ENCODE data around the gene TNFRSF8. TPM values are rescaled to one million over a fixed set of nuclear protein-coding genes. Genes with fewer than 3 reads are reported as not detected.

The TNFRSF8 gene
- total RNA-seq, 4 donors from 2014 or later, result 1.1 to 2.6 (median 1.4) TPM

- Histone ChIP-seq H3K4me3 (no peak overlapping the region), H3K9me3 (no peaks in the 10 kb centered on the region), H3K4me1 (peaks cover 0 to 4% of the 10 kb centered on the region in 2 donors), H3K36me3 (no peaks in the 10 kb centered on the region), H3K27me3 (no peaks in the 10 kb centered on the region), H3K27ac (no peak overlapping the region)
- ATAC-seq, result no peak
- no peak for TF ChIP-seq POLR2A (IDR thresholded peaks at IDR 0.05)
- TF ChIP-seq CTCF (IDR thresholded peaks at IDR 0.05 in 4 of 5, conservative IDR thresholded peaks at IDR 0.05 in 1 of 5), result no peak
- intact Hi-C loops (cut with DNase I; ENCODE audit: low total_unique reads) (no loop called here), in situ Hi-C loops (cut with MboI; ENCODE audit: low sequenced_read_pairs in 4 of 4) (loop anchor here in 3 of 4 donors (5.0 to 25.0 kb wide), 3 partner anchors 86 to 516 kb away; partner anchors contain the start of gene AADACL4 (in 1 of the 3))
- DNase-seq, result no peak
Measured at GRCh38 chr1:12121212-12122003, 58.3 kb downstream of the TNFRSF8 start.

GRCh38 chr1:12123172-12123571 lies 60.1 kb downstream of the TNFRSF8 start:
- Histone ChIP-seq H3K9me3 (no peaks in the 10 kb centered on the region), H3K4me1 (peaks cover 0 to 4% of the 10 kb centered on the region in 2 donors), H3K27me3 (no peaks in the 10 kb centered on the region), H3K36me3 (no peaks in the 10 kb centered on the region), H3K27ac (no peak overlapping the region), H3K4me3 (no peak overlapping the region)
- no peak for DNase-seq
- intact Hi-C loops (cut with DNase I; ENCODE audit: low total_unique reads), result no loop called here
- TF ChIP-seq CTCF (IDR thresholded peaks at IDR 0.05 in 4 of 5, conservative IDR thresholded peaks at IDR 0.05 in 1 of 5) (no peak), POLR2A (IDR thresholded peaks at IDR 0.05) (no peak)
- no peak for ATAC-seq
- in situ Hi-C loops (cut with MboI; ENCODE audit: low sequenced_read_pairs in 4 of 4), result loop anchor here in 3 of 4 donors (5.0 to 25.0 kb wide), 3 partner anchors 84 to 514 kb away; partner anchors contain the start of gene AADACL4 (in 1 of the 3)

GRCh38 chr1:12124693-12125421 lies 61.8 kb downstream of the TNFRSF8 start:
- peaks cover 0 to 4% of the 10 kb centered on the region in 2 donors for H3K4me1 ChIP-seq
- DNase-seq (peak; percentile 52 to 74), ATAC-seq (peak; percentile 64 to 77)
- H3K9me3 ChIP-seq, result no peaks in the 10 kb centered on the region
- intact Hi-C loops (cut with DNase I; ENCODE audit: low total_unique reads), result loop anchor here (1.0 to 5.0 kb wide), 3 partner anchors 42 to 84 kb away; partner anchors contain the start of gene TNFRSF1B
- in situ Hi-C loops (cut with MboI; ENCODE audit: low sequenced_read_pairs in 4 of 4), result loop anchor here (5.0 to 25.0 kb wide), 3 partner anchors 82 to 512 kb away; partner anchors contain the start of gene AADACL4 (in 1 of the 4)
- H3K27me3 ChIP-seq, result no peaks in the 10 kb centered on the region
- no peaks in the 10 kb centered on the region for H3K36me3 ChIP-seq
- H3K4me3 ChIP-seq, result peak overlapping the region in 1 of 4 donors; percentile 38
- TF ChIP-seq CTCF (IDR thresholded peaks at IDR 0.05 in 4 of 5, conservative IDR thresholded peaks at IDR 0.05 in 1 of 5), result peak; percentile 92 to 98 (median 94)
- TF ChIP-seq POLR2A (IDR thresholded peaks at IDR 0.05), result no peak
- peak overlapping the region in 3 of 4 donors; percentile 40 to 57 (median 53) for H3K27ac ChIP-seq

GRCh38 chr1:12125422-12126355 lies 62.6 kb downstream of the TNFRSF8 start:
- DNase-seq, result no peak
- Histone ChIP-seq H3K27ac (peak overlapping the region in 3 of 4 donors; percentile 40 to 57 (median 53)), H3K4me3 (peak overlapping the region in 2 of 4 donors; percentile 28 to 38), H3K27me3 (no peaks in the 10 kb centered on the region), H3K4me1 (peaks cover 0 to 8% of the 10 kb centered on the region in 2 donors), H3K36me3 (no peaks in the 10 kb centered on the region), H3K9me3 (no peaks in the 10 kb centered on the region)
- in situ Hi-C loops (cut with MboI; ENCODE audit: low sequenced_read_pairs in 4 of 4), result loop anchor here in 2 of 4 donors (5.0 kb wide), 2 partner anchors 82 to 87 kb away; no protein-coding TSS in a partner anchor
- TF ChIP-seq POLR2A (IDR thresholded peaks at IDR 0.05), result no peak
- no peak for TF ChIP-seq CTCF (IDR thresholded peaks at IDR 0.05 in 4 of 5, conservative IDR thresholded peaks at IDR 0.05 in 1 of 5)
- ATAC-seq, result peak; percentile 27 to 34
- intact Hi-C loops (cut with DNase I; ENCODE audit: low total_unique reads), result loop anchor here (5.0 kb wide), 2 partner anchors 42 to 62 kb away; partner anchors contain the start of gene TNFRSF1B
